ENCODE measurements around the gene KPNA1.

DNA sequence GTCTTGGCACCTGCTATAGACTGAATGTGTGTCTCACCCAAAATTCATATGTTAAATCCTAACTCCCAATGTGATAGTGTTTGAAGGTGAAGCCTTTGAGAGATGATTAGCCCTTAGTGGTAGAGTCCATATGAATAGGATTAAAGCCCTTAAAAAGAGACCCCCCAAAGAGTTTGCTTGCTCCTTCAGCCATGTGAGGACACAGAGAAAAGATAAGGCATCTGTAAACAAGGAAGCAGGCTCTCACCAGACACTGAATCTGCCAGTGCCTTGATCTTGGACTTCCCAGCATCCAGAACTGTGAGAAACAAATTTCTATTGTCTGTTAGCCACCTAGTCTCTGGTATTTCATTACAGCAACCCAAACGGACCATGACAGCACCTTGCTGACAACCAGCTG is 16.6 kb downstream of the KPNA1 start:
- TF ChIP-seq, protein P1, sequence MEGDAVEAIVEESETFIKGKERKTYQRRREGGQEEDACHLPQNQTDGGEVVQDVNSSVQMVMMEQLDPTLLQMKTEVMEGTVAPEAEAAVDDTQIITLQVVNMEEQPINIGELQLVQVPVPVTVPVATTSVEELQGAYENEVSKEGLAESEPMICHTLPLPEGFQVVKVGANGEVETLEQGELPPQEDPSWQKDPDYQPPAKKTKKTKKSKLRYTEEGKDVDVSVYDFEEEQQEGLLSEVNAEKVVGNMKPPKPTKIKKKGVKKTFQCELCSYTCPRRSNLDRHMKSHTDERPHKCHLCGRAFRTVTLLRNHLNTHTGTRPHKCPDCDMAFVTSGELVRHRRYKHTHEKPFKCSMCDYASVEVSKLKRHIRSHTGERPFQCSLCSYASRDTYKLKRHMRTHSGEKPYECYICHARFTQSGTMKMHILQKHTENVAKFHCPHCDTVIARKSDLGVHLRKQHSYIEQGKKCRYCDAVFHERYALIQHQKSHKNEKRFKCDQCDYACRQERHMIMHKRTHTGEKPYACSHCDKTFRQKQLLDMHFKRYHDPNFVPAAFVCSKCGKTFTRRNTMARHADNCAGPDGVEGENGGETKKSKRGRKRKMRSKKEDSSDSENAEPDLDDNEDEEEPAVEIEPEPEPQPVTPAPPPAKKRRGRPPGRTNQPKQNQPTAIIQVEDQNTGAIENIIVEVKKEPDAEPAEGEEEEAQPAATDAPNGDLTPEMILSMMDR (IDR thresholded peaks at IDR 0.05) = no peak
- TF ChIP-seq POLR2A (IDR thresholded peaks at IDR 0.05) = no peak
- no peak for TF ChIP-seq EP300 (IDR thresholded peaks at IDR 0.05)

All from ovary (tissue), 3 donors.